Keratinocyte (primary cell): ENCODE measurements around the gene PAX7. TPM values are rescaled to one million over a fixed set of nuclear protein-coding genes. Genes with fewer than 3 reads are reported as not detected.

Source experiments
- DNase-seq: peaks from one replicate; pipeline ENCODE4 v3.0.0-alpha.2; 2011; ENCODE audit warnings: low read depth, missing footprints, low spot score
- FAIRE-seq: peaks from 2 replicates; lab custom pipeline; 2011; peaks lifted over from hg19 to GRCh38; lab: Jason Lieb, UNC
- H2AFZ ChIP-seq: 2 replicates; pipeline ENCODE4 v1.6.0; 2012; ENCODE audit warnings: low read length, control low read depth, inconsistent platforms; ENCODE audit not compliant: control insufficient read depth
- H3K27ac ChIP-seq: 2 replicates; pipeline ENCODE4 v1.5.1; 2011; ENCODE audit warnings: low read length; ENCODE audit not compliant: control insufficient read depth, insufficient read depth
- H3K27me3 ChIP-seq: 3 replicates; pipeline ENCODE4 v1.6.0; 2011; ENCODE audit warnings: low read length; ENCODE audit not compliant: control insufficient read depth, insufficient read depth; ENCODE audit errors: extremely low read depth
- H3K36me3 ChIP-seq, 2 experiments: 2 replicates in 1 of 2; 3 replicates in 1 of 2; pipeline ENCODE4 v1.5.1; 2011; ENCODE audit warnings: low read length in 2 of 2, mild to moderate bottlenecking in 1 of 2; ENCODE audit not compliant: control insufficient read depth in 2 of 2, insufficient read depth in 2 of 2; ENCODE audit errors: extremely low read depth in 1 of 2
- H3K4me1 ChIP-seq: 3 replicates; pipeline ENCODE4 v1.5.1; 2011; ENCODE audit warnings: low read length; ENCODE audit not compliant: control insufficient read depth, insufficient read depth; ENCODE audit errors: extremely low read depth
- H3K4me2 ChIP-seq: 3 replicates; pipeline ENCODE4 v1.6.0; 2011; ENCODE audit warnings: low read depth, low read length; ENCODE audit not compliant: control insufficient read depth, insufficient read depth; ENCODE audit errors: extremely low read depth
- H3K4me3 ChIP-seq, 3 experiments: fragments of 200-600 bp in 1 of 3; sonication (generic) in 1 of 3; 2 replicates in 2 of 3; 3 replicates in 1 of 3; pipeline ENCODE4 v1.5.1; 2011 to 2016; ENCODE audit warnings: low read length in 3 of 3, mild to moderate bottlenecking in 3 of 3, control low read depth in 2 of 3, inconsistent platforms in 1 of 3, low read depth in 1 of 3, mixed read lengths in 1 of 3, mixed run types in 1 of 3, moderate library complexity in 1 of 3; ENCODE audit not compliant: control insufficient read depth in 2 of 3, insufficient read depth in 2 of 3; ENCODE audit errors: extremely low read depth in 1 of 3
- H3K79me2 ChIP-seq: 2 replicates; pipeline ENCODE4 v1.6.0; 2012; ENCODE audit warnings: low read length; ENCODE audit not compliant: control insufficient read depth, insufficient read depth
- H3K9ac ChIP-seq: 3 replicates; pipeline ENCODE4 v1.6.0; 2011; ENCODE audit warnings: low read length; ENCODE audit not compliant: control insufficient read depth, insufficient read depth; ENCODE audit errors: extremely low read depth
- H3K9me1 ChIP-seq: 3 replicates; pipeline ENCODE4 v1.6.0; 2011; ENCODE audit warnings: low read length; ENCODE audit not compliant: control insufficient read depth, insufficient read depth; ENCODE audit errors: extremely low read depth
- H3K9me3 ChIP-seq: 2 replicates; pipeline ENCODE4 v1.5.1; 2012; ENCODE audit warnings: low read depth, low read length; ENCODE audit not compliant: control insufficient read depth
- H4K20me1 ChIP-seq: 3 replicates; pipeline ENCODE4 v1.6.0; 2011; ENCODE audit warnings: low read length; ENCODE audit not compliant: control insufficient read depth, insufficient read depth; ENCODE audit errors: extremely low read depth
- CTCF ChIP-seq, 3 experiments: IDR thresholded peaks in 1 of 3; conservative IDR thresholded peaks in 1 of 3; optimal IDR thresholded peaks in 1 of 3; 2 replicates in 2 of 3; 3 replicates in 1 of 3; pipeline versions ENCODE3 to v1.5.1; 2011; ENCODE audit warnings: low read length in 3 of 3, mild to moderate bottlenecking in 3 of 3, moderate library complexity in 2 of 3, control low read depth in 1 of 3, inconsistent platforms in 1 of 3; ENCODE audit not compliant: insufficient read depth in 2 of 3; ENCODE audit errors: extremely low read depth in 1 of 3
- EZH2 ChIP-seq: IDR thresholded peaks from one replicate; pipeline ENCODE4 v1.6.1; 2012; ENCODE audit warnings: inconsistent platforms, mild to moderate bottlenecking, low read length, moderate library complexity
- dilution Hi-C: fragments of 300-500 bp; cut with MboI; formaldehyde crosslinking; loops from one replicate; pipeline ENCODE4 v1.7.0; 2020; ENCODE audit warnings: low sequenced_read_pairs; ENCODE audit not compliant: extremely low pct_ligation_motif_present
- polyA plus RNA-seq, 5 experiments: library from polyadenylated mRNA; depleted of rRNA in 3 of 5; stranded (reverse) in 3 of 5; stranded (forward) in 1 of 5; unstranded in 1 of 5; fragments of >200 nt; gene quantifications; 1 replicate in 1 of 5; 2 replicates in 3 of 5; 3 replicates in 1 of 5; pipeline versions ENCODE4 v1.2.1 to v1.2.3, GENCODE V29; 2011 to 2012; ENCODE audit warnings: missing spikeins in 2 of 5, low read depth in 1 of 5, low replicate concordance in 1 of 5

Gene PAX7
- polyA plus RNA-seq, 1 donor (not counting 4 experiments of a cell fraction or from before 2014, with no cell fraction given), result not detected

GRCh38 chr1:18670121-18670867 is 39.6 kb downstream of the PAX7 start:
- no peaks in the 10 kb centered on the region for H3K36me3 ChIP-seq
- H3K9ac ChIP-seq, result no peak overlapping the region
- no peak overlapping the region for H3K4me2 ChIP-seq
- H3K27ac ChIP-seq, result no peak overlapping the region
- H3K4me3 ChIP-seq, result no peak overlapping the region
- H2AFZ ChIP-seq, result peak overlapping the region; percentile 17
- TF ChIP-seq EZH2 (no peak), CTCF (optimal IDR thresholded peaks at IDR 0.05 in 1 of 3, IDR thresholded peaks at IDR 0.05 in 1 of 3, conservative IDR thresholded peaks at IDR 0.05 in 1 of 3; ENCODE audit: extremely low read depth in 1 of 3, insufficient read depth in 2 of 3, low read length in 3 of 3) (no peak)
- no peaks in the 10 kb centered on the region for H4K20me1 ChIP-seq
- no peaks in the 10 kb centered on the region for H3K27me3 ChIP-seq
- H3K4me1 ChIP-seq, result peaks cover 51% of the 10 kb centered on the region
- FAIRE-seq, result peak; percentile 39
- no peak for DNase-seq
- dilution Hi-C loops, result no loop called here
- no peaks in the 10 kb centered on the region for H3K79me2 ChIP-seq
- H3K9me1 ChIP-seq, result no peaks in the 10 kb centered on the region
- H3K9me3 ChIP-seq, result no peaks in the 10 kb centered on the region

- DNase-seq (no peak), FAIRE-seq (no peak)
- TF ChIP-seq CTCF (optimal IDR thresholded peaks at IDR 0.05 in 1 of 3, IDR thresholded peaks at IDR 0.05 in 1 of 3, conservative IDR thresholded peaks at IDR 0.05 in 1 of 3; ENCODE audit: extremely low read depth in 1 of 3, insufficient read depth in 2 of 3, low read length in 3 of 3), result no peak
- TF ChIP-seq EZH2, result no peak
- Histone ChIP-seq H3K9ac (no peak overlapping the region), H2AFZ (no peak overlapping the region), H4K20me1 (no peaks in the 10 kb centered on the region), H3K9me1 (no peaks in the 10 kb centered on the region), H3K27ac (no peak overlapping the region), H3K4me3 (no peak overlapping the region), H3K9me3 (no peaks in the 10 kb centered on the region), H3K36me3 (no peaks in the 10 kb centered on the region), H3K4me1 (peaks cover 51% of the 10 kb centered on the region), H3K79me2 (no peaks in the 10 kb centered on the region), H3K27me3 (no peaks in the 10 kb centered on the region), H3K4me2 (no peak overlapping the region)
- dilution Hi-C loops, result no loop called here
These were observed 40.2 kb downstream of the PAX7 start for GRCh38 chr1:18670868-18671225.
